Left cardiac atrium (tissue), 4 donors: ENCODE measurements around the gene VIPR2. TPM values are rescaled to one million over a fixed set of nuclear protein-coding genes. Genes with fewer than 3 reads are reported as not detected.

Experiments
- ATAC-seq, 2 donors: fragments of 200-7000 bp; cut with Tn5 transposase; one replicate each; pipeline ENCODE4 v1.9.1; 2020; ENCODE audit warnings: mild to moderate bottlenecking in 2 of 2, moderate library complexity in 2 of 2
- DNase-seq: peaks from one replicate; pipeline ENCODE4 v3.0.0-alpha.2; 2020
- intact Hi-C, 2 donors: fragments of 100-400 bp; cut with DNase I; formaldehyde crosslinking; loops; one replicate each; pipeline versions ENCODE4 v1.14.1 to v1.15.1; 2022 to 2023
- total RNA-seq, 2 donors: library from RNA; stranded (reverse); fragmentation: NEBNext Ultra II Directional; extraction: Animal tissue kit (Norgen Biotek cat#: 25700); gene quantifications; one replicate each; pipeline ENCODE4 v1.2.1, GENCODE V29; 2021
- donor health status: DM: no; HTN: yes; CAD: no.
- donor health status: DM: no; HTN: yes; CAD: no; lungs with severe emphysema.
- donor health status: DM: yes; HTN: yes; CAD: no.
- donor health status: Dilated cardiomyopathy.

VIPR2 gene
- total RNA-seq, 2 donors from 2014 or later: 6.3 to 8.5 TPM

DNA sequence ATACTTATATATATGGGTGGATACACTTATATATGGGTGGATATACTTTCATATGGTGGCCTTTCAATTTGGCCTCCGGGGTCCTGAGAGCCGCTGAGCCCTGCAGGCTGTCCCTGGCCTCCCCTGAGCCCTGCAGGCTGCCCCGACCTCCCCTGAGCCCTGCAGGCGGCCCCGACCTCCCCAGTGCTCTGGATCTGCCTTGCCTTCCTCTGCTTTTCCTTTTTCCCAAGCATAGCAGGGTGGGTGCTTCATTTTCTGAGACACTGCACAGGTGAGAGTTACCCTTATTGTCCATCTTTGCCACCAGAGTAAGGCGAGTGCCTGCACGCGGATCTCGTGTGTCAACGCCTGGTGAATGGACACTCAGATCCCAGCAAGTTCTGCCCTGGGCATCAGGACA lies 106.6 kb downstream of the VIPR2 start:
- DNase-seq: no peak
- intact Hi-C loops: no loop called here

DNA sequence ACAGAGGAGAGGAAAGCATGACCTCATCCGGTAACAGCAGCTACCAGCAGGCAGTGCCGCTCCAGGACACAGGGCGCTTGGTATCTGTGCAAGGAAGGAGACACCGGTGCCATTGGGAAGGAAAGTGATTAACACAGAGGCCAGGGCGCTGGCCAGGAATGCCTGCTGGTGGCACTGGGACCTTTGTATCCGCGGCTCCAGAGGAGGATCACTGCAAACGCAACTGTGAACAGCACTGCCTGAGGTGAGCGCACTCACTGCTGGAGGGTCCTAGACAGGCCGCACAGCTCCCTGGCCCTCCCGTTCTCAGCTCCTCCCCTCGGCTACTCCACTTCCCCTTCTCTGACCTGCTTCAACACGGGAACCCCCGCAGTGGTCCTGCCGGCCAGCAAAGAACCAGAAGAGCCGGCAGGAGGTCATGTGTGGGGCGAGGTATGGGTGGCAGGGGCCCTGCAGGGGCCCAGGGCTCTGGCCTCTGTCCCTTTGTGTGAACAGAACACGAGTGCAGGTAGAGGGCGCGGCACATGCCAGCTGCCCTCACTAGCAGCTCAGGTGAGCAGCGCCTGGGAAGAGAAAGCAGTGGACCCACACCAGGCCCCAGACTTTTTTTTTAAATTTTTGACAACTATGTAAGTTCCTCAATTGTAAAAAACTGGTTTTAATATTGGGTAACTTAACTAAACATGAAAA lies 107.6 kb downstream of the VIPR2 start:
- no peak for ATAC-seq
- no peak for DNase-seq
- intact Hi-C loops: no loop called here

More for the DNA sequence above, 106.6 kb downstream of the VIPR2 start:
- ATAC-seq: no peak

DNA sequence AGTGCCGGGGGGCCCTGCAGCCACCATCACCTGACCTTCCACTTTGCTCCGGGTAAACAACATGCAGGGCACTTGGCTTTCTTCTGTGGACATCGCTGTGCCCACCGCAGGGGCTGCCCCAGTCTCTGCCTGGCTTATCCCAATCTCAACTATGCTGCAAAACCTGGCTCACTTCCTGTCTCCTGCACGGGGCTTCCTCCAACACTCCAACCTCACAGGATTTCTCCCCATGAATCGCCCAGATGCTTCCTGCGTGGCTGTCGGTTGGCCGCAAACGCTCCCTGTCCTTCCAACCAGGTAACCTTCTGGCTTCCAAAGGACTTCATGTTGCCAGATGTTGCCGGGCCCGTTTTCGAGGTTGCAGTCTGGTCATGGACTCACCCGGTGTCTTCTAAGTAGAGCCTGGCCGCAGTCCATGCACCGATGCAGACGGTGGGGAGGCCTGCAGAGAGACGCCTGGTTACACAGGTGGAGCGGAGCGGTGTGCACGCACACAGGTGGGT lies 109.0 kb downstream of the VIPR2 start:
- DNase-seq: no peak
- intact Hi-C loops: no loop called here
- ATAC-seq: no peak

DNA sequence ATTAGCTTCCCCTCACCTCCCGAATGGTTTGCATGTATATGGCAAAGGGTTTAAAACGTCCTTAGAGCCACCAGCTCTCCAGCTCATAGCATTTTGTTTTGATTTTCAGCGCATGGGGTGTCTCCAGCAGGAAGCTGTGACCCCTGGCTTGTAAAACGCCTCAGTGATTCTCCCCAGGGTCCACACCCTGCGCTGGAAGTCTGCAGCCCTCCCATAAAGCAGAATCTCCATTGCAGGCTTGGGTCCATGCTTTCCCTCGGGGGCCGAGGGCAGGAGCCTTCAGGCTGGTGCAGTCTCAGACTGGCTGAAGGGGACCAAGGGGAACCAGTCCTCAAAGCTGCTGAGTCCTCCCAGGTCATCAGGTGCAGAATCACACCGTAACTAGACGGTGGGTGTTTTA lies 109.7 kb downstream of the VIPR2 start:
- intact Hi-C loops: loop anchor here in 1 of 2 donors (5.0 kb wide), 1 partner anchor 107 kb away; the partner anchor contains the start of gene VIPR2
- ATAC-seq (no peak), DNase-seq (no peak)

DNA sequence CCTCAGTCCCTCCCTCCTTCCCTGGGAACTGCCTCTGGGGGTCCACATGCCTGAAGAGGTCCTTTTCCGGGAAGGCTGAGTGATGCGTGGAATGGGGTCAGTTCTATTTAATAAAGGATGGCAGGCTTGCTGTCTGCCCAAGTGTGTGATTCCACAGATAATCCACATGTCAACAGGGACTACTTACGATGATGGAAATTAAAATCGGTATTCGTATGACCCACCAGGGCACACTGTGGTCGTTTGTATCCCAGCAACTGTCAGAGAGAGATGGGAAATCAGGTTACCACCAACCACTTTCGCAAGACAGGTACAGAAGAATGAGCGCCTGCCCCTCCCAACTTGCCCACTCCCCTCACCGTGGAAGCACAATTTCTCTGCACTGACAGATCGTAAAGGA lies 110.3 kb downstream of the VIPR2 start:
- no peak for ATAC-seq
- intact Hi-C loops: loop anchor here in 1 of 2 donors (5.0 kb wide), 1 partner anchor 108 kb away; the partner anchor contains the start of gene VIPR2
- DNase-seq: no peak

DNA sequence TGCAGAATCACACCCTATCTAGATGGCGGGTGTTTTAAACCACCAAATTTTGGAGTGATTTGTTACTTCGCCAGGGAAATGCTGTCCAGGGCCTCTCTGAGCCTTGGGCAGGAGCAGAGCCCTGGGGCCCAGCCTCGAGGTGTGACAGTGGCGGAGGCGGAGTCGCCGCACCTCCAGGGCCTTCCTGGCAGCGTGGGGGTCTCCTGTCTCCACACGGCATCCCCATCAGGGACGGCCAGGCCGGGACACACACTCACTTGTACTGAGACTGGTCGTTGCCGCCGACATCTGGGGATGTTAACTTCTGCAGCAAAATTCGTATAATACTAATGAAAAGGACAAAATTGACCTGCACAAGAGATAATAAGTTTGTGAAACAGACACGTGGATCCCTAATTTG lies 110.7 kb downstream of the VIPR2 start:
- intact Hi-C loops: loop anchor here in 1 of 2 donors (5.0 kb wide), 1 partner anchor 108 kb away; the partner anchor contains the start of gene VIPR2
- ATAC-seq: no peak
- no peak for DNase-seq

DNA sequence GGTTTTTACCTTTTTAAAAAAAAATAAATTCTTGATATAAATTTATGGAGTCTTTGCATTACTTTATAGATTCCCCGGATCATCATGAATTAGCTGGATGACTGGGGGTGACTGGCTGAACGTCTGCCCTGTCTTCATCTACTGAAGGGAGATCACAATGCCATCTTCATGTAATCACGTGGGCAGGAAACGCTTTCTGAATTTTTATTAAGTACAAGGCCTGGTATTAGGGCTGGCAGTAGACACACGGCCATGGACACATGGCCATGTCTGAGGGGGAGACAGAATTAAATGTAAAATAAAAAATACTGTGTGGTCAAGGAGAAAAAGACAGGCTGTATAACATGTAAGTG lies 111.2 kb downstream of the VIPR2 start:
- DNase-seq: no peak
- intact Hi-C loops: loop anchor here in 1 of 2 donors (5.0 kb wide), 1 partner anchor 109 kb away; the partner anchor contains the start of gene VIPR2
- ATAC-seq: no peak

DNA sequence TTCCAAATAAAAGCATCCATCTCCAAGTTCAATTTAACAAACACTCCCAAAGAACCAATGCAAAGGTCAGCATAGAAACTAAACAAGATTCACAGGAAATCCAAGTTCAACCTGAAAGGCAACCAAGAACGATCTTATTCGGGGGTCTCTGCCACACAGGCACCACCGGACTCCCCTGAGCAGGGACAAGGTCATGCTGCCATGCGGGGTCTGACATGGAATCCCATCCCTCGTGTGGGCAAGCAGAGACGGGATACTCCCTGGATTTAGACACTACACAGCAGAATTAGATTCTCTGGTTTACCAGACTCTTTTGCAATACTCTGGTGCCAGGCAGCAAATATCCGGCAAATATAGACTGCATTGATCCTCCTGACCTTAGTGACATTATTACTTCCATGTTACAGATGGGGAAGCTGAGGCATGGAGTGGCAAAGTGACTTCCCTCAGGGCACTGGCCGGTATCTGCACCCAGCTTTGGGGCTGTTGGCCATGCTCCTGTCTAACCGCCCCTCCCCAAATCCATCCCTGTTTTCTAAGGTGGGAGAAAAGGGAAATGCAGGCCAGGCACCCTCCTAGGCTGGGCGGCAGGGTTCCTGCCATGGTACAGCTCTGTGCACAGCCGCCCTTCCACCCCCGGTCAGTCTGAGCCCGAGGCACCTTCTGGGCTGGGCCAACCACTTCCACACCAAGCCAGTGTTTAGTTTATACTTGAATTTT lies 111.8 kb downstream of the VIPR2 start:
- DNase-seq: no peak
- ATAC-seq: no peak
- intact Hi-C loops: loop anchor here in 1 of 2 donors (5.0 kb wide), 1 partner anchor 109 kb away; the partner anchor contains the start of gene VIPR2

DNA sequence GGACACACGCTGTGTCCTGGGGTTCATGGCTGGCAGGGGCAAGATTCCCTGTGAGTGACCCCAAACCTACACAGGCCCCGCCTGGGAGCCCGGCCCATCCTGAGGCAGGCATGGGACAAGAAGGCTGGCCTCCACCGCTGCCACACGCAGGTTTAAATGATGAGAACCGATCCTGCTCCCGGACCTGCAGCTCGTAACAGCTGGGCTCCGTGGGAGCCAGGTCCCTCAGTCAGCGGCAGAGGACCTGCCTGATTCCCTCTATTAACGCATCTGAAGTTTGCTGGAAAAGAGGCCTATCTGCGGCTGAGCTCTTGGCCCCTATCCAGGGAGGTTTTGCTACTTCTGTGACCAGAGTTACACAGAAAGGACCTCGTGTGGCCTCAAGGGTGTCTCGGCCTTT lies 112.3 kb downstream of the VIPR2 start:
- no peak for ATAC-seq
- no peak for DNase-seq
- intact Hi-C loops: loop anchor here in 1 of 2 donors (5.0 kb wide), 1 partner anchor 110 kb away; the partner anchor contains the start of gene VIPR2

DNA sequence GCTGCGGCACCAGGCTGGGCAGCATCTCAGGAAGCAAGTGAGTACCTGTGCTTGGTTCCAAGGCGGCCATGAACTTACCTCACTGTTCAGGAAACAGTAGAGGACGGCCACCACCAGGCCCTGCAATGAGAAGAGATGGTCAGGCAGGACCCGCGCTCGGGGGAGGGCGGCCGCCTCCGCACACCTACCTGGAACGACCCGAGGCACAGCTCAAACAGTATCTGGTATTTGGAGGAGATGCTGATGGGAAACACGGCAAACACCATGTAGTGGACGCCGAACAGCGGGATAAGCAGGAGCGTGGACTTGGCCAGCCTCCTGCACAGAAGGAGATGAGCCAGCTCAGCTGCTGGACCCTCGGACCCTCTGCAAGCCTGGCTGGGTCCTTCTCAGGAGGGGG lies 112.9 kb downstream of the VIPR2 start:
- intact Hi-C loops: loop anchor here in 1 of 2 donors (5.0 kb wide), 1 partner anchor 111 kb away; the partner anchor contains the start of gene VIPR2

DNA sequence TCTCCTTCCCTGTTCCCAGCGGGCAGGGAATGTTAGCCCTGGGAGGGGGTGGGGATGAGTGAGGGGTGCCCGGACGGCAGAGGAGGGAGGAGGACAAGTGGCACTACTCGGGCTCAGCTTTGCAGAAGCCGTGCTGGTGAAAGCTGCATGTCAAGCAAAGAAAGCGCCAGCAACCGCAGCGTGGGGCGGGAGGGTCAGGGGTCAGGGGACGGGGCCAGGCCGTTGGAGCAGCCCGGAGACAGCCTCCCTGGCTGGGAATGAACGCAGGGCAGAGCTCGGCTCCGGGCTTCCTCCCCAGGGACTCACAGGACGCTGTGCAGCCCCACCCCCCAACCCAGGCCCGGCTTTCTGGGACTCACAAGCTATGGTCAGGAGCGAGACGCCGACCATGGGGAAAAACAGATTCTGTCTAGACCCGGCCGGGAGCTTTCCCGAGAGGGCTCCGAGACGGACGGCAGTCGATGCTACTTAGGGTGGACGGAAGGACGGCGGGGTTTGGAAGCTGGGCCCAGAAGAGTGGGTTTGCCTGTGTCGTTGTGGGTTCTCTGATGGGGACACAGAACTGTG lies 113.4 kb downstream of the VIPR2 start:
- ATAC-seq: peak; percentile 82 to 86
- peak; percentile 72 for DNase-seq
- intact Hi-C loops: loop anchor here in 1 of 2 donors (5.0 kb wide), 1 partner anchor 111 kb away; the partner anchor contains the start of gene VIPR2

More for the DNA sequence above, 112.9 kb downstream of the VIPR2 start:
- DNase-seq: no peak
- no peak for ATAC-seq

DNA sequence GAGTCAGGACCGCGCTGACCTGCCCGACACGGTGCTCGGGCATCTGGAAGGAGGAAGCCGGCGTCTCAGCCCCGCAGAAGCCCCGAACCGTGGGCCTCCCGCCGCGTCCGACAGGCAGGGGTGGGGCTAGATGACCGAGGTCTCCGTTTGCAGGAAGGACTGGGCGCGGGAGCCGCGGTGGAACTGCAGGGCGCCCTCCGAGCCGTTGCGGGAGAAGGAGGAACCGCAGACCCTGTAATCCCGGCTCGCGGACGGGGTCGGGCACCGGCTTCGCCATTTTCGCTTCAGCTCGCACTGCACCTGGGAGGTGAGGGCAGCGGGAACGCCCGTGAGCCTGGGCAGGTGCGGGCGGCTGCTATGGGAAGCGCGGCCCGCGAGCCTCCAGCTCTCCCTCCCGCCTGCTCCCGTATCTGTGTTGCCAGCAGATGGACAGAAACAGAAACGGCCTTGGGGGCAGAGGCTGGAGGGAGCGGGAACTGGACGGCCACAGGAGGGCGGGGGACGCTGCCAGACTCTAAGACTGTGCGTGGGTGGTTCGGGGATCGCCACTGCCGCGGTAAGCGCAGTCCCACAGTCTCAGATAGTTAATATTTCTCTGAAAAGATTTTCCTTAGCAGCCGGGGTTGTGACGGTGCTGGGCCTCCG lies 114.1 kb downstream of the VIPR2 start:
- intact Hi-C loops: loop anchor here in 1 of 2 donors (5.0 kb wide), 1 partner anchor 112 kb away; the partner anchor contains the start of gene VIPR2
- peak; percentile 71 for DNase-seq
- ATAC-seq: peak; percentile 73 to 76

DNA sequence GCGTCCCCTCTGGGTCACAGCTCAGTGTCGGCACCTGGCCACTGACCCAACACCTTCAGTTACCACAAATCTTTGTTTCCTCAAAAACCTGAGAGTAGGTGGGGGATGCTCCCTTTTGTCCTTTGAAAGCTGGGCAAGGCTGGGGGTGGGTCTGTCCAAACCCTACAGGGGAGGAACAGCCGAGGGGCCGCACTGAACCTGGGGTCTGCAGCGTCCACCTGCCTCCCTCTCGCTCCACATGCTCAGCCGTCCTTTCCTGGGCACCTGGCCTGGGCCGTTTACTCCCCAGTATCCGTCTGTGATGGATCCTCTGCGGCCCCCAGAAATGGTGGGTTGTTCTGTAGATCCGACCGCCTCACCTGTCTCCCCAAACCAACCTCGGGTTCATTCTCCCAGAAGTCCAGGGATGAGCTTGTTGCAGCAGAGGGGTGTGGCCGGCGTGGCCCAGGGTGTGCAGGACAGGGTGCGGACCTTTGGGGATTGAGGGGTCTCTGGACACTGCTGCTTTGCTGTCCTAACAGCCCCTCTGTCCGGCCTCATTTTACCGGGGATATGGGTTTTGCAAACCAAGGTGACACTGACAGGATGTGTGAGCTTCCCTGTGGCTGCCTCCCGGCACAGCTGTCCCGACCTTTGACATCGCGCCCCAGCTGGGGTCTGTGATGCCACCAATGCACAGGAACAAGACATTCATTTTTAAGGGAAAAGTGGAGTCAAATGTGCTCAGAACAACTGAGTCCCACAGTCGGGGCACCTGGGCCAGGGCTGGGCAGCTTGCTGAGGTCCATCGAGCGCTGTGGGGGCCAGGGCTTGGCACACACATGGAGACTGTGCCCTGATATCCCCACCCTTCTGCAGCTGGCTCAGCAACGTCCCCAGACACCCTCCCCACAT lies 115.9 kb downstream of the VIPR2 start:
- DNase-seq: no peak
- no peak for ATAC-seq
- intact Hi-C loops: no loop called here

DNA sequence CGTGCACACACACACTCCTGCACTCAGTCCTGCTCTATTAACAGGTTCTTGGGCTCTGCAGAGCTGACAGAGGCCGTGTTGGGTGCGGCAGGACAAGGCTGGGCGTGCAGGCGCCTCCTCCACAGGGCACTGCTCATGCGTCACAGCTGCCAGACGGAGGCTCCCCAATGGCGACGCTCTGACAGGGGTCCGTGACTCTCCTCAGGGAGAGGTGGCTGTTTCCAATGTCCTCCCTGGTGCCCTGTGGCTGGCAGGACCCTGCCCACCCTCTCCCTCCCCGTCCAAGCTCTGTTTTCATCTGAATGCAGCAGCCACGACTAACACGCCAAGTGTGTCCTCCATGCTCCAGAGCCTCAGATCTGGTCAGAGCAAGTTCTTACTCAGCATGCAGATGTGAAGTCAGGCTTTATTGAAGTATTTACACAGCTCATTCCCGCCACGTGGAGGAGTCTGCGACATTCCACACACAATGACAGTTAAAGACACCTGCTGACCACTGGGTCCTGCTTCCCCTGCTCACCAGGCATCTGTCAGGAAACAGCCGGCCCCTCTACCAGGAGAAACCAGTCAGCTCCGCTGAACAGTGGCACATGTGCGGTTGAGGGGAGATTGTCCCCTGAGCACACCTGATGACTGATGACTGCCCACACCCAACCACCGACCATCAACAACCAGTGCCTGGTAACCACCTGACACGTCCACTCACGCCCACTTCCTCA lies 116.7 kb downstream of the VIPR2 start:
- ATAC-seq: peak in 1 of 2 donors; percentile 8
- DNase-seq: no peak
- intact Hi-C loops: no loop called here

DNA sequence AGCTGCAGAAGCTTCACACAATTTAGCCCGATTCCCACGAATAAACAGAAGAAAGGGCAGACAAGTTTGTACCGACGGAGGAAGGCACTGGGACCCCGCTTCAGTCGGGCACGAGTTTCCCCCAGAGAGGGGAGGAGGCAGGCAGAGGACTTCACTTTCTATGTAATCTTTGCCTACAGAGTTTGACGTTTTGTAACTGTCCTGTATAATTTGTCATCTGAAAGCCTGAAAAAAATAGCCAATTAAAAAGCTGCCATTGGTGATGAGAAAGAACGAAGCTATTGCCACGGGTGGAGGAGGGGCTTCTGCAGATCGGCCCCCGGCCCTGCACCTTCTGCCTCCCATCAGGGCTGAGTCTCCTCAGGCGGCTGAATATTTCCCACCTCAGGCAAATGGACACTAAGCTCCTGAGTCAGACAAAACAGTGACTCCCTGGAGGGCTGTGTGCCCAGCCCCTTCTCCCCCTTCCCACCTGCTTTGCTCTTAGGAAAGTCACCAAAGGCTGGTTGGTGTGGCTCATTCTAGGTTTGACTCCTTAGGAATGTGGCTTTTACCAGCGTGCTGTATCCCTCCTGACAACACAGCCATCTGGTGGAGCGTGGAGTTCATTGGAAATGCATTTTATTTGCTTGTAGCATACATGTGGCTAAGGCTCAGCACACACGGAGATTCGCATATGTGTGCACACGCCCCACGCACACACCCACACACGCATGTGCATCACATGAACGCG lies 117.4 kb downstream of the VIPR2 start:
- no peak for ATAC-seq
- intact Hi-C loops: no loop called here
- no peak for DNase-seq

DNA sequence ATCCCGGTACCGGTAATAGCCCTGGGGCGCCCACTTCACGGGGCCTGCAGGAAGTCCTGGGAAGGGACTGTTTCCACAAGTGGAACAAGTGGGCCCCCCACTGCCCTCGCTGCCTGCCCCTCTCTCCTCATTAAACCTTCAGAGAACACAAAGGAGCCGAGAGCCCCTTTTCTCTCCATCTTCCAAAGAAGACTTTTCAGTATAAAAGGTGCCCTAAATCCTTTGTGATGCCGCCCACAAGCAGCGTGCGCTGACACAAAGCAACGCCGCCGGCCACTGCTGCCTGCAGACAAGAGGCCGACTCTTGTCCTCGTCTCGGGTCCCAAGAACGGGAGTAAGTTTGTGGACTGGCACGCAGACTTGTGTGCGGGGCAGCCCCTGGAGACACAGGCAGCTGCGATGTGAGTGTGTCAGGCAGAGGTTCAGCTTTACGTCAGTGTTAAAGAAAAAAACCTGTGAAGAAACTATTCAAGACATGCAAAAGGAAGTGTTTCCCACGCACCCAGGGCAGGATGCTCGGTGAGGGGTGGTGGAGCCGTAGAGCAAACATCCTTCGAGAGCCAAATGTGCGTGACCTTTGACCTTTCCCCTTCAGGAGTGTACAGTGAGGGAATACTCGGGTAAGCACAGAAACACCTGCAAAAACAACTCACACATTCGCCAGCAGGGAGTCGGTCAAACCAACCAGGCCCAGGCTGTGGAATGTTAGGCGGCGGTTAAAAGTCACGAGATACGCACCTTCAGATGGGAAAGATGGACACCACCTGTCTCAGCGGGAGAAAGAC lies 118.2 kb downstream of the VIPR2 start:
- no peak for ATAC-seq
- intact Hi-C loops: no loop called here
- DNase-seq: no peak
